GM23338 (cell line): ENCODE results near the gene TFPI2. TPM values are rescaled to one million over a fixed set of nuclear protein-coding genes. Genes with fewer than 3 reads are reported as not detected.
"Not testable (repeated sequence)": the region's sequence is repeated elsewhere in the genome, so short reads cannot be mapped to it uniquely, and the experiment has no call there.

Experiments used
- ATAC-seq: fragments of 200-7000 bp; cut with Tn5 transposase; 3 replicates; pipeline ENCODE4 v1.9.1; 2020
- DNase-seq: peaks from one replicate; pipeline ENCODE4 v3.0.0-alpha.2; 2015; ENCODE audit warnings: low spot score
- H2AFZ ChIP-seq: fragments of 200-600 bp; sonication (generic); 2 replicates; pipeline ENCODE4 v1.8.0; 2016; ENCODE audit warnings: antibody characterized with exemption, mild to moderate bottlenecking, moderate library complexity
- H3F3A ChIP-seq: fragments of 200-600 bp; sonication (generic); replicated peaks from 2 replicates; pipeline ENCODE4 v1.8.0; 2017; ENCODE audit warnings: antibody characterized with exemption, mixed run types, low read depth
- H3K27ac ChIP-seq: fragments of 200-600 bp; sonication (generic); 2 replicates; pipeline ENCODE4 v1.6.1; 2016; ENCODE audit warnings: low read depth
- H3K27me3 ChIP-seq: fragments of 200-600 bp; sonication (generic); 2 replicates; pipeline ENCODE4 v1.8.0; 2016; ENCODE audit warnings: mild to moderate bottlenecking, mixed run types, moderate library complexity; ENCODE audit not compliant: insufficient read depth
- H3K36me3 ChIP-seq: fragments of 200-600 bp; sonication (generic); 2 replicates; pipeline ENCODE4 v1.8.0; 2016; ENCODE audit warnings: mild to moderate bottlenecking; ENCODE audit not compliant: insufficient read depth
- H3K4me1 ChIP-seq: fragments of 200-600 bp; sonication (generic); 2 replicates; pipeline ENCODE4 v1.8.0; 2016; ENCODE audit warnings: mild to moderate bottlenecking, moderate library complexity; ENCODE audit not compliant: insufficient read depth
- H3K4me2 ChIP-seq: fragments of 200-600 bp; sonication (generic); 2 replicates; pipeline ENCODE4 v1.7.1; 2017; ENCODE audit warnings: mixed run types
- H3K4me3 ChIP-seq: fragments of 200-600 bp; sonication (generic); 2 replicates; pipeline ENCODE4 v1.6.1; 2016; ENCODE audit warnings: mixed run types
- H3K79me2 ChIP-seq: fragments of 200-600 bp; sonication (generic); replicated peaks from 2 replicates; pipeline ENCODE4 v1.8.0; 2017; ENCODE audit warnings: mild to moderate bottlenecking; ENCODE audit not compliant: insufficient read depth
- H3K9me2 ChIP-seq: fragments of 200-600 bp; sonication (generic); 2 replicates; pipeline ENCODE4 v1.8.0; 2017; ENCODE audit not compliant: insufficient read depth
- H4K20me1 ChIP-seq: fragments of 200-600 bp; sonication (generic); replicated peaks from 2 replicates; pipeline ENCODE4 v1.8.0; 2017; ENCODE audit warnings: mild to moderate bottlenecking; ENCODE audit not compliant: insufficient read depth
- H3K27ac Mint-ChIP-seq: 2 replicates; pipeline ENCODE4 v1.8.0; 2020; ENCODE audit warnings: inconsistent platforms, mild to moderate bottlenecking, moderate library complexity, mixed read lengths
- H3K27me3 Mint-ChIP-seq: 3 replicates; pipeline ENCODE4 v1.8.0; 2022; ENCODE audit warnings: low read depth, mild to moderate bottlenecking, moderate library complexity, mixed read lengths, inconsistent platforms; ENCODE audit not compliant: insufficient read depth, poor library complexity
- H3K36me3 Mint-ChIP-seq: 3 replicates; pipeline ENCODE4 v1.8.0; 2021; ENCODE audit warnings: low read depth, mild to moderate bottlenecking, inconsistent platforms, moderate library complexity, mixed read lengths
- H3K4me1 Mint-ChIP-seq: 3 replicates; pipeline ENCODE4 v1.8.0; 2020; ENCODE audit warnings: mild to moderate bottlenecking, inconsistent platforms, mixed read lengths
- H3K4me3 Mint-ChIP-seq: 3 replicates; pipeline ENCODE4 v1.8.0; 2021; ENCODE audit warnings: moderate library complexity, mild to moderate bottlenecking, inconsistent platforms, mixed read lengths
- H3K9me3 Mint-ChIP-seq: 3 replicates; pipeline ENCODE4 v1.8.0; 2020; ENCODE audit warnings: moderate library complexity, mild to moderate bottlenecking, inconsistent platforms, mixed read lengths
- CREB1 ChIP-seq: fragments of 250-450 bp; sonication (Bioruptor Pico); IDR thresholded peaks from 2 replicates; pipeline ENCODE4 v1.5.0; 2020; ENCODE audit warnings: low read depth, mild to moderate bottlenecking, moderate library complexity
- ETS1 ChIP-seq: IDR thresholded peaks from 2 replicates; pipeline ENCODE4 v1.6.1; 2016; ENCODE audit warnings: antibody characterized with exemption
- EZH2 ChIP-seq: fragments of 200-600 bp; sonication (generic); IDR thresholded peaks from one replicate; pipeline ENCODE4 v1.8.0; 2017; ENCODE audit warnings: antibody characterized with exemption, mild to moderate bottlenecking, low read depth; ENCODE audit not compliant: unreplicated experiment
- EZH2phosphoT487 ChIP-seq: fragments of 200-600 bp; sonication (generic); IDR thresholded peaks from one replicate; pipeline ENCODE4 v1.8.1; 2018; ENCODE audit warnings: antibody characterized with exemption; ENCODE audit not compliant: unreplicated experiment
- NANOG ChIP-seq: IDR thresholded peaks from 2 replicates; pipeline ENCODE4 v1.6.1; 2016; ENCODE audit warnings: antibody characterized with exemption, borderline replicate concordance
- STAT1 ChIP-seq: IDR thresholded peaks from one replicate; pipeline ENCODE4 v1.6.1; 2016; ENCODE audit warnings: antibody characterized with exemption; ENCODE audit not compliant: unreplicated experiment
- ZNF114 ChIP-seq: fragments of 250-450 bp; sonication (Bioruptor Pico); IDR thresholded peaks from 2 replicates; pipeline ENCODE4 v1.5.0; 2020; ENCODE audit warnings: mild to moderate bottlenecking, moderate library complexity
- ZNF331 ChIP-seq: fragments of 250-450 bp; sonication (Bioruptor Pico); IDR thresholded peaks from 2 replicates; pipeline ENCODE4 v1.5.0; 2020; ENCODE audit warnings: low read depth, mild to moderate bottlenecking, moderate library complexity
- ZNF462 ChIP-seq: fragments of 250-450 bp; sonication (Bioruptor Pico); IDR thresholded peaks from 2 replicates; pipeline ENCODE4 v1.5.0; 2020; ENCODE audit warnings: mild to moderate bottlenecking, moderate library complexity
- polyA plus RNA-seq: library from polyadenylated mRNA; unstranded; fragments of >200 nt; fragmentation: Nextera tagmentation; extraction: Ambion mirVana; gene quantifications from 2 replicates; pipeline ENCODE4 v1.2.1, GENCODE V29; 2016
- total RNA-seq: library from RNA; depleted of rRNA; stranded (reverse); fragments of >200 nt; shearing (Covaris generic); gene quantifications from 2 replicates; pipeline ENCODE4 v1.2.3, GENCODE V29; 2014

The TFPI2 gene
- total and polyA plus RNA-seq, 2 experiments from 2014 or later: 13.3 to 18.1 TPM

GRCh38 chr7:93914581-93915066, 24.1 kb upstream of the TFPI2 start (continued):
- TF ChIP-seq ZNF331 (CRISPR knock-in tag): no peak
- no peak for TF ChIP-seq CREB1 (CRISPR knock-in tag)
- TF ChIP-seq EZH2phosphoT487: no peak
- no peak for TF ChIP-seq STAT1
- TF ChIP-seq NANOG: no peak
- no peak for TF ChIP-seq ETS1
- TF ChIP-seq EZH2: no peak
- TF ChIP-seq ZNF114 (CRISPR knock-in tag): no peak

- Mint-ChIP-seq H3K4me3 (no peak overlapping the region), H3K36me3 (no peaks in the 10 kb centered on the region), H3K4me1 (no peaks in the 10 kb centered on the region), H3K27me3 (no peaks in the 10 kb centered on the region), H3K27ac (no peak overlapping the region), H3K9me3 (no peaks in the 10 kb centered on the region)
- Histone ChIP-seq H3K9me2 (no peaks in the 10 kb centered on the region), H3K4me3 (no peak overlapping the region), H3K36me3 (no peaks in the 10 kb centered on the region), H3F3A (no peaks in the 10 kb centered on the region), H3K4me1 (no peaks in the 10 kb centered on the region), H3K79me2 (no peaks in the 10 kb centered on the region), H2AFZ (no peak overlapping the region), H4K20me1 (no peaks in the 10 kb centered on the region), H3K27me3 (no peaks in the 10 kb centered on the region), H3K27ac (no peak overlapping the region), H3K4me2 (no peak overlapping the region)
- TF ChIP-seq CREB1 (CRISPR knock-in tag) (no peak), ZNF462 (CRISPR knock-in tag) (no peak), EZH2phosphoT487 (no peak)
- no peak for DNase-seq
- ATAC-seq: no peak
Measured at GRCh38 chr7:93913197-93913596, 22.6 kb upstream of the TFPI2 start.

- H3K4me3 ChIP-seq, H3K9me2 ChIP-seq, H2AFZ ChIP-seq, ATAC-seq, H3F3A ChIP-seq, H3K4me2 ChIP-seq, H3K4me1 Mint-ChIP-seq, H3K36me3 Mint-ChIP-seq, H3K27ac Mint-ChIP-seq, H3K4me1 ChIP-seq, H3K27ac ChIP-seq, H3K27me3 Mint-ChIP-seq, H3K36me3 ChIP-seq, DNase-seq, H3K79me2 ChIP-seq, H4K20me1 ChIP-seq, H3K9me3 Mint-ChIP-seq, H3K27me3 ChIP-seq, H3K4me3 Mint-ChIP-seq: not testable (repeated sequence)
Measured at GRCh38 chr7:93911661-93912060, 21.1 kb upstream of the TFPI2 start.

- H3K4me3 Mint-ChIP-seq, H3K36me3 Mint-ChIP-seq, H3K9me2 ChIP-seq, H3K27ac Mint-ChIP-seq, H3K27me3 ChIP-seq, H3K4me1 ChIP-seq, H3K4me2 ChIP-seq, H3F3A ChIP-seq, H3K79me2 ChIP-seq, H3K27me3 Mint-ChIP-seq, H2AFZ ChIP-seq, H3K9me3 Mint-ChIP-seq, DNase-seq, H3K27ac ChIP-seq, H3K4me3 ChIP-seq, H4K20me1 ChIP-seq, H3K4me1 Mint-ChIP-seq, H3K36me3 ChIP-seq, ATAC-seq: not testable (repeated sequence)
Measured at GRCh38 chr7:93911242-93911641, 20.7 kb upstream of the TFPI2 start.
